HG03108 (cell line): ENCODE data around the gene RXFP2.

Source experiments
- ATAC-seq: cut with Tn5 transposase; IDR thresholded peaks from one replicate; pipeline ENCODE4 v1.9.1; 2021; ENCODE audit warnings: moderate library complexity; ENCODE audit not compliant: unreplicated experiment

RXFP2 gene

GRCh38 chr13:31767175-31767900 is 28.0 kb downstream of the RXFP2 start:
- ATAC-seq = no peak

GRCh38 chr13:31768351-31768750 is 29.0 kb downstream of the RXFP2 start:
- no peak for ATAC-seq

GRCh38 chr13:31769575-31769974 is 30.2 kb downstream of the RXFP2 start:
- no peak for ATAC-seq

DNA sequence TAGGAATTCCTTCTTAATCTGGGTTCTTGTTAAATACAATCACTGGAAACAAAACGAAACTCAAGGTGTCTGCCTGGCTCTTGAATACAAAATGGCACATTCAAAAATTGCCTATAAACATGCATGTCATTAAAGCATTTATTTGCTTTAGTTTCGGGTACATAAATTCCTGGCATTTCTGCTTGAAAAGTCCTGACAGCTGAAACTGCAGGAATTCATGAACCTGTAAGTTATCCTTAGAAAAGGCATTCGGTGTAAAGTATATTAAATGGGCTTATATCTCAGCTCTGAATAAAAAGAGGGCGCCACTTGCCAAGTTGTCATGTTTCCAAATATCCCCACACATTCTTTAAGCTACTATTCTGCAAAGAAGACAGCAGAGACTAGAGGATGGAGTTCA is 32.9 kb downstream of the RXFP2 start:
- no peak for ATAC-seq

- ATAC-seq = no peak
Observed at GRCh38 chr13:31773538-31773937, 34.2 kb downstream of the RXFP2 start.

- ATAC-seq = no peak
Observed at GRCh38 chr13:31774186-31774750, 34.9 kb downstream of the RXFP2 start.

- no peak for ATAC-seq
Observed at GRCh38 chr13:31775148-31775547, 35.8 kb downstream of the RXFP2 start.

DNA sequence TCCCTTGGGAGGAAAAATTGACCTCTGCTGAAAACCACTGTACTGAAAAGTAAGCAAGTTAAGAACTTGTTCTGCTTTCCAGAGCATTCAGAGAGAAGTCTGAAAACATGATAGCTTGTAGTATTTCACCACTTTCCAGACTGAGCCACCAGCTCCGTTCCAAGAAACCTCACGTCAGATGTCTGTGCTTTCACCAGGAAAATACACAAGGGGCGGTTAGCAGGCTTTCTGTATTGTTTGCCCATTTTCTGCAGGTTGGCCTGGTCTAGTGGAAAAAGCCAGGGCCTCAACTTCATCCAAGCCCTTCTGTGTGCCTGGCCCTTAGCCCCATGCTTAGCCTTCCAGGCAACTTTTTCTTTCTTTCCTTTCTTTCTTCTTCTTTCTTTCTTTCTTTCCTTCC is 36.4 kb downstream of the RXFP2 start:
- ATAC-seq = no peak

DNA sequence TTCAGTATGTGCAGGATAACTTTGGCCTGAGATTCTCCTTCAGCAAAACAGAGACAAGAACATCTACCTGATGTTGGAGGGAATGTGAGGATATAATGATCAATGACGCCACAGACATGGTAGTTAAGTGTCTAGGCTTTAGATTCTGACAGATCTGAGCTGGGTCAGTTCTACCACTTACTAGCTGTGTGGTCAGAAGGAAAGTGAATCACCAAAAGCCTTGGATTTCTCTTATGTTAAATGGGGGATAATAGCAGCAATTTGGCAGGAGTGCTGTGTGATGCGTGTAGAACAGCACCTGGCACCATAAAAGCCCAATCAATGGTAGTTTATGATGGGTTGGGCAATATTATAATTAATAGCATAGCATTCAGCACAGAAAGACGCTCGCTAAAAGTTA is 41.7 kb downstream of the RXFP2 start:
- ATAC-seq = no peak

- no peak for ATAC-seq
Observed at GRCh38 chr13:31786011-31786410, 46.7 kb downstream of the RXFP2 start.

DNA sequence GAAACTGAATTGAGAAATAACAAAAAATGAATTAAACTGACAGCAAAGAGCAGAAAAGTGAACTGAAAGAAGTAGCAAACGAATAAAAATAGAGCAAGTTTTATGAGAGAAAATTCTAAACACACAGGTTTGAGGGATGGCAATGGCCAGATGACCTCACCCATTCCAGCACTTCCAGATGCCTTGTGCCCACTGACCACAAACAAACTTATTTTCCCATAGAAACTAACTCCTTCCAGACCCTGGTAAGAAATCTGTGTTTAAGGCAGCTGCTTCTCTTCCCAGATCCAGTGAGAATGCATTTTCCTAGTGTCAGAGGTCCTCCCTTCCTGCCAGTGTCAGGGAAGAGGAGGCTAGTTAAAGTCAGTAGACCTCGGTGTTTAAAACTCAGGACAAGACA is 51.7 kb downstream of the RXFP2 start:
- no peak for ATAC-seq

DNA sequence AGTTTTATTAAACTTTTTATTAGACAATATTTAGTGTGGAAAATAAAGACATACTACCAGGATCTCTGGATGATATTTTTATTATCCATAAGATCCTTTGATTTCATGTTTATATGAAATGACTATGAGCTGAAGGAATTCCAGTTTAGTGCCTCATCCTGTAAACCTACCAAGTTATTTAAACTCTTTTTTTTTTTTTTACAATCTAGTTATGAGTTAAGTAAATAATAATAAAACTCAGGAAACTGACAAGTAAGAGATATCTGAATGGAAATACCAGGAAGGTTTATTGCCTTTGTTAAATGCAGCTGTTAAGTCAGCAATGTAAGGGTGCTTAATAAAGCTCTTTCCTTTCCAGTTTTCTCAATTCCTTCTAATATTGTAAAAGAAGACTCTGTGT is 53.9 kb downstream of the RXFP2 start:
- ATAC-seq = no peak

DNA sequence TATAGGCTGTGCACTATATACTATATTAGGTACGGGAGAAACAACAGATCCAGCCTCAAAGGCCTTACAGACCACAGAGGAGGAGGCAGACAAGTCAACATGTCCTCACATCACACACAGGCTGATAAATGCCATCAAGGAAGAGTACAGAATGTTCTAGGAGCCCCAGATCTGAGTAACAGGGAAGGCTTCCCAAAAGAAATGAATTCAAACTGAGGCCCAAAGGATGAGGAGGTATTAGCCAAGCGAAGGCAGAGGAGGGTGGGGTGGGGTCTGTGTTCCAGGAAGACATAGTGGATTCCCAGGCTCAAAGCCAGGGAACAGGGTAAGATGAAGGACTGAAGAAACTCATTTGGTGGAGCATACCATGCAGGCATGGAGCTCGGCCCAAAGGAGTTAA is 55.1 kb downstream of the RXFP2 start:
- ATAC-seq = no peak

DNA sequence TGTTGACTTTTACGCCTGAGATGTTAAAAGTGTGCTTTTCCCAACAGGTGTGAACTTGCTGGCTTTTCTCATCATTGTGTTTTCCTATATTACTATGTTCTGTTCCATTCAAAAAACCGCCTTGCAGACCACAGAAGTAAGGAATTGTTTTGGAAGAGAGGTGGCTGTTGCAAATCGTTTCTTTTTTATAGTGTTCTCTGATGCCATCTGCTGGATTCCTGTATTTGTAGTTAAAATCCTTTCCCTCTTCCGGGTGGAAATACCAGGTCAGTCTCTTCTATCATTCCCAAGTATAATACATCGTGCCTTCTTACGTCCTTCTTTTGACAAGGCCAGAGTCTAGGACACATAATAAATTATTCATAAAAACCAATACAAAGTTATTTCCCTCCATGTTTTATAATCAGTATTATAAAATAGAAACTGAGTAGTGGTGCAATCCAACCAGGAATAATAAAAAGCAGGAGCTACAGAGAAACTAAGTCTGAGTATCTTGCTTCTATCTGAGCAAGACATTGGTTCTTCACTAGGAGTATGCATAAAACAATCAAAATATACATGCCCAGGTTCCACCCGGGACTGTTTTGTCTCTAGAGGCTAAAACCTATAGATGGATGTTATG is 57.9 kb downstream of the RXFP2 start:
- ATAC-seq = no peak

DNA sequence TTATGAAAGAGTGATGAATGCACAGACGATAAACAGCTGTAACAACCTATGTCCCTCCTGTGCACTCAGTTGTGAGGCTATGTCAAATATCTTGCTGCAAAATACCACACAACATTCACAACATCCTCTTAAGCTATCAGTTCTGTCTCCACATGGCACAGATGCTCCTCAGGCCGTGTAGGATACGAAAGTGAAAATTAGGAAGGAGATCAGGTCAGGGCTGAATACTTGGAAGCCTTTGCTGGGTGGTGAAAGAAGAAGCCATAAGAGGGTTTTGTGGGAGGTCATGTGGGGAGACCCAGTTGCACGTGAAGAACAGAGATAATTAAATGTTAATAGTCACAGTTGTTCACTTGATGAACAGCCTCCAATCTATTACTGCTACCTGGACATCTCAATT is 58.9 kb downstream of the RXFP2 start:
- no peak for ATAC-seq

GRCh38 chr13:31801088-31801487 is 61.8 kb downstream of the RXFP2 start:
- ATAC-seq = no peak

GRCh38 chr13:31803311-31803710 is 64.0 kb downstream of the RXFP2 start:
- ATAC-seq = no peak

DNA sequence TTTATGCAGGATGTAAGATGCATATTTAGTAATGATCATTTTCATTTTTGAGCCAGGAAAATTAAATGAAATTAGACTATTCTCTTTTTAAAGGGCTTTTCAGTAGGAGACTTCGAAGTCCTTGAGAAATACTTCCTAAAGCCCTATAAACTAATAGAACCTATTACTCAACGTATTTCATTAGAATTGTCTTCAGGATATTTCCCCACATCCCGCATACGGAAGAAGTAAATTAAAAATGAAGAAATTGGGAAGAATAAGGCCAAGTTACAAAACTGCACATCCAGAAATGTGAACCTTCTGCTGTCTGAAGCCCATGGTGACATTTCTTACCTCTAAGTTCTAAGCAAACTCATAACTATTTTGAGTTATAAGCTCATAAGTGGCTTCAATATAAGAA is 66.5 kb downstream of the RXFP2 start:
- no peak for ATAC-seq

DNA sequence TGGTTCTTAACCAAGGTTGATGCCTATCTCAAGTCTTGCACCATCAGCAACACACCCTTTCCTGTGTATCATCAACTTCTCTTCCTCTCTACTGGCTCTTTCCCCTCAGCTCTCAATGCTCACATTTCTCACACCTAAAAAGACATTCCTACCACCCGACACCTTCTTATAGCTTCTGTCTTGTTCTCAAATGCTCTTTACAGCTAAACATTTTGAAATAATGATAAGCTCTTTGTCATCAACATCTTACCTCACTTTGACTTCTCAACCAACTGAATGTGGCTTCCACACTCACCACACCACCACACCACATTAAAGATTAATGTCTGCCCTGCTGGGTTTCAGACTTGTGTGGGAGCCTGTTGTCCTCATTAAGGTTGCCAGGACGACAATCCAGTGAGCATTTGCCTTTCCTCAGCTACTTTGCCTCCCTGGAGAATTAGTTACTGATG is 67.8 kb downstream of the RXFP2 start:
- ATAC-seq = no peak

GRCh38 chr13:31814536-31814935 is 75.2 kb downstream of the RXFP2 start:
- ATAC-seq = no peak

DNA sequence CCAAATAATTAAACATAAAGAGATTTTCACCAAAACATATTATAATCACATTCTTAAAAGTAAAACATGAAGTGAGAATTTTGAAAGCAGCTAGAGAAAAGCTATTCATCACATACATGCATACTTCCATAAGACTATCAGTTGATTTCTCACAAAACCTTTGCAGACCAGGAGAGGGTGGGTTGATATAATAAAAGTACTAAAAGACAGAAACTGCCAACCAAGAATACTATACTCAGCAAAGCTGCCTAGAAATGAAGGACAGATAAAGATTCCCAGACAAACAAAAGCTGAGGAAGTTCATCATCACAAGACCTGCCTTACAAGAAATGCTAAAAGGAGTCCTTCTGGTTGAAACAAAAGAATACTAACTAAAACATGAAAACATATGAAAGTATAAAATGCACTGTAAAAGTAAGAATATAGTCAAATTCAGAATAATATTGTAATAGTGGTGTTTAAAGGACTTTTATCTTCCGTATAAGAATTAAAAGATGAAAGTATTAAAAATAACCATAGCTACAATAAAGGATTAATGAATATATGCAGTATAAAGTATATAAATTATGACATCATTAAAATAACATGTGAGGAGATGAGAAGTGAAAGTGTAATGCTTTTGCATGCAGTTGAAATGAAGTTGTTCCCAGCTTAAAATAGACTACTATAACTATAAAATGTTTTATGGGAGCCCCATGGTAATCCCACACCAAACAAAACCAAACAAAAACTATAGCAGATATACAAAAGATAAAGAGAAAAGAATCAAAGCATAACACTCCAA is 76.2 kb downstream of the RXFP2 start:
- no peak for ATAC-seq

DNA sequence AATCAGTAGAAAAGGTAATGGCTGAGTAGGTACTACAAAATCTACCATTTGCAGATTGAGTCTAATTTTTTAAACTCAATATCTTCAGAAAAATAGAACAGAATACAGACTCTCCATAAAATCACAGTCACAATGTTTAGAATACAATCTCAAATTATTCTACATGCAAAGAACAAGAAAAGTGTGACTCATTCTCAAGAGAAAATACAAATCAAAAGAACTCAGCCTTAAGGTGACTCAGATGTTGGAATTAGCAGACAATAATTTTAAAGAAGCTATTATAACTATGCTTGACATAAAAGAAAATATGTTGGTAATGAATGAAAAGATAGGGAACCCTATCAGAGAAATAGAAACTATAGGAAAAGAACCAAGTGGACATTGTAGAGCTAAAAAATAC is 78.9 kb downstream of the RXFP2 start:
- ATAC-seq = no peak
